Endothelial cell of umbilical vein (primary cell): ENCODE measurements around the gene CAND1.

Experiments
- EZH2 ChIP-seq: IDR thresholded peaks from 2 replicates; pipeline ENCODE4 v1.6.1; 2012; ENCODE audit warnings: borderline replicate concordance, low read depth, mild to moderate bottlenecking, moderate library complexity, low read length, inconsistent platforms; ENCODE audit not compliant: severe bottlenecking
- MAX ChIP-seq: IDR thresholded peaks from 2 replicates; pipeline ENCODE4 v1.6.1; 2011; ENCODE audit not compliant: insufficient read depth, insufficient read length
- POLR2A ChIP-seq: IDR thresholded peaks from 2 replicates; pipeline ENCODE4 v1.6.1; 2012; ENCODE audit warnings: low read depth, mild to moderate bottlenecking, control low read depth, low read length
- TF ChIP-seq, protein P1 (sequence below), 2 donors: IDR thresholded peaks; 1 replicate in 1 of 2; 2 replicates in 1 of 2; pipeline ENCODE4 v1.5.1; 2011; ENCODE audit warnings: low read length in 2 of 2, mild to moderate bottlenecking in 2 of 2, moderate library complexity in 2 of 2, control low read depth in 1 of 2, inconsistent platforms in 1 of 2, low read depth in 1 of 2; ENCODE audit not compliant: insufficient read depth in 1 of 2; ENCODE audit errors: extremely low read depth in 1 of 2

DNA sequence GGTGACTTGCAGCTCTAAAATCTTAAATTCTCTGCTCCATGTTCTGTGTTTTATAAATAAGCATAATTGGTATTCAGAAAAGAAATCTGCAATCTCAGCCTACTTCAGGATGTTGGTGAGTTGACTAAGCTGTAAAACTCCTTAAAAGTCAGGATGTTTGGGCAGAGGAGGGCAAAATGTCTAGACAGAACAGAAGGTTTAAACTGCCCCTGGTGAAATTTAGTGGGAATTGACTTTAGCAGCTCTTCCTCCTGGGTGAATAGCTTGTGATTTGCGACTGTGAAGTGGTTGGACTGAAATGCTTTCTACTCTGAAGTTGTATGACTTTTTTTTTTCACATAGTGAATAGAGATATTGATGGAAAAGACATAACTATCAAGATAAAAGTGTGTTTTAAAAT is 85.8 kb downstream of the CAND1 start:
- TF ChIP-seq, protein P1, sequence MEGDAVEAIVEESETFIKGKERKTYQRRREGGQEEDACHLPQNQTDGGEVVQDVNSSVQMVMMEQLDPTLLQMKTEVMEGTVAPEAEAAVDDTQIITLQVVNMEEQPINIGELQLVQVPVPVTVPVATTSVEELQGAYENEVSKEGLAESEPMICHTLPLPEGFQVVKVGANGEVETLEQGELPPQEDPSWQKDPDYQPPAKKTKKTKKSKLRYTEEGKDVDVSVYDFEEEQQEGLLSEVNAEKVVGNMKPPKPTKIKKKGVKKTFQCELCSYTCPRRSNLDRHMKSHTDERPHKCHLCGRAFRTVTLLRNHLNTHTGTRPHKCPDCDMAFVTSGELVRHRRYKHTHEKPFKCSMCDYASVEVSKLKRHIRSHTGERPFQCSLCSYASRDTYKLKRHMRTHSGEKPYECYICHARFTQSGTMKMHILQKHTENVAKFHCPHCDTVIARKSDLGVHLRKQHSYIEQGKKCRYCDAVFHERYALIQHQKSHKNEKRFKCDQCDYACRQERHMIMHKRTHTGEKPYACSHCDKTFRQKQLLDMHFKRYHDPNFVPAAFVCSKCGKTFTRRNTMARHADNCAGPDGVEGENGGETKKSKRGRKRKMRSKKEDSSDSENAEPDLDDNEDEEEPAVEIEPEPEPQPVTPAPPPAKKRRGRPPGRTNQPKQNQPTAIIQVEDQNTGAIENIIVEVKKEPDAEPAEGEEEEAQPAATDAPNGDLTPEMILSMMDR (IDR thresholded peaks at IDR 0.05; ENCODE audit: extremely low read depth in 1 of 2, insufficient read depth in 1 of 2, low read depth in 1 of 2, low read length in 2 of 2), result no peak
- TF ChIP-seq POLR2A (no peak), EZH2 (no peak), MAX (no peak)
